Stimulated activated CD8-positive, alpha-beta memory T cell treated with anti-CD3 and anti-CD28 coated beads, Interleukin-12 subunit alpha, Interleukin-12 subunit beta, amount 100 ng/mL, for 1 hour (primary cell): ENCODE data around the gene SMIM24.
"Not testable (repeated sequence)": the region's sequence is repeated elsewhere in the genome, so short reads cannot be mapped to it uniquely, and the experiment has no call there.

Experiments used
- DNase-seq: peaks from one replicate; pipeline ENCODE4 v3.0.0-alpha.2; 2020; ENCODE audit warnings: low read depth

The SMIM24 gene

DNA sequence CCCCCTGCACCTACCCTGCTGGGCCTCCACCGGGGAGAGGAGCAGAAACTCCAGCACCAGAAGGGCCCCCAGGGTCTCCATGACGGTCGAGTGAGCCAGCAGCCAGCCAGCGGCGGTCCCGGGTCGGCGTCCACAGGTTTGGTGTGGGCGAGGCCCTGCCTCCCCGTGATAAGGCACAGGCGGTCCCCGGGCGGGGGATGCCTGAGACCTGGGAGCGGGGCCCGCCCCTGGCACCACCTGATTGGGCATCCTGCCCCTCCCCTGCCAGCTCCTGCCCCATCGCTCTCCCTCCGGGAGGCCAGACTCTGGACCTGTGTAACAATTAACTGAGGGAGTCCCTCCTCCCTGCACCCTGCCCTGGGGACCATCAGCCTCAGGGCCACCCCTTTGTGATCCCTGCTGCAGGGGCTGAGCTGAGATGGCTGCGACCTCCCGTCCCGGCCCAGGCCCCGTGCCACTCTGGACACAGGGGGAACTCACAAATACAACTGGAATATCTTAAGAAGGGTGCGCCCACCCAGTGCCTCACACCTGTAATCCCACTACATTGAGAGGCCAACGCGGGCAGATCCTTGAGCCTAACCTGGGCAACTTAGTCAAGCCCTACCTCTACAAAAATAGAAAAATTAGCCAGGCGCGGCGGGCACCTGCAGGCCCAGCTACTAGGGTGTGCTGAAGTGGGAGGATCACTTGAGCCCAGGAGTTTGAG lies at the start of gene SMIM24:
TSS of gene SMIM24 (minus strand) at position 143 of the 709 bp plus-strand sequence. CDS start at position 81, 62 bp downstream.
- no peak for DNase-seq

DNA sequence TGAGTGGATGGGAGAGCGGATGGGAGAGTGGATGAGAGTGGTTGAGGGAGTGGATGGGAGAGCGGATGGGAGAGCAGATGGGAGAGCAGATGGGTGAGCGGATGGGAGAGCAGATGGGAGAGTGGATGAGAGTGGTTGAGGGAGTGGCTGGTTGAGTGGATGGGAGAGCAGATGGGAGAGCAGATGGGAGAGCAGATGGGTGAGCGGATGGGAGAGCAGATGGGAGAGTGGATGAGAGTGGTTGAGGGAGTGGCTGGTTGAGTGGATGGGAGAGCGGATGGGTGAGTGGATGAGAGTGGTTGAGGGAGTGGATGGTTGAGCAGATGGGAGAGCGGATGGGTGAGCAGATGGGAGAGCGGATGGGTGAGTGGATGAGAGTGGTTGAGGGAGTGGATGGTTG lies 49.0 kb upstream of the SMIM24 start:
- DNase-seq, result not testable (repeated sequence)

DNA sequence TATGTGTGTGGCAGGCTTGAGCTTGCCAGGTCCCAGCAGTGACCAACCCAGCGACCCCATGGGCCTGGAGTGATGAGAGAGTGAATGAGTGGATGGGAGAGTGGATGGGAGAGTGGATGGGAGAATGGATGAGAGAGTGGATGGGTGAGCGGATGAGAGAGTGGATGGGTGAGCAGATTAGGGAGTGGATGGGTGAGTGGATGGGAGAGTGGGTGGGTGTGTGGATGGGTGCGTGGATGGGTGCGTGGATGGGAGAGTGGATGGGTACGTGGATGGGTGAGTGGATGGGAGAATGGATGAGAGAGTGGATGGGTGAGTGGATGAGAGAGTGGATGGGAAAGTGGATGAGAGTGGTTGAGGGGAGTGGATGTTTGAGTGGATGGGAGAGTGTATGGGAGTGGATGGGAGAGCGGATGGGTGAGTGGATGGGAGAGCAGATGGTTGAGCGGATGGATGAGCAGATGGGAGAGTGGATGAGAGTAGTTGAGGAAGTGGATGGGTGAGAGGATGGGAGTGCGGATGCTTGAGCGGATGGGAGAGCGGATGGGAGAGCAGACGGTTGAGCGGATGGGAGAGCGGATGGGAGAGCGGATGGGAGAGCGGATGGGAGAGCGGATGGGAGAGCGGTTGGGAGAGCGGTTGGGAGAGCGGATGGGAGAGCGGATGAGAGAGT lies 48.4 kb upstream of the SMIM24 start:
- no peak for DNase-seq

DNA sequence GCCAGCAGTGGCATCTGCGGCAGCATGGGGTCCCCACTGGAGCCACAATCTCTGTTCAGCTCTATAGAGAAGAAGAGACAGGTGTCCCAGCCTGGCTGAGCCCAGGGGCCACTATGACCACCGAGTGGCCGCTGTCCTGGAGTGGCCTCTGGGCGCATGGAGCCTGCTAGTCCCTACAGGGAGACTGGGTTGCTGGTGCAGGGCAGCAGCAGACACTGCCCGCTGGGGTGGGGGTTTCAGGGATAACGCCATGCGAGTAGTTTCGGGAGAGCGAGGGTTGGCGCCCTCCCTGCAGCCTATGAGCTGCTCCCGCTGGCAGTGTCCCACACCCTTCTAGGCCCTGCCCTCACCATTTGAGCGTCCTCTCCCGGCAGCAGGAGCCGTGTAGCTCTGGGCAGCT lies 47.8 kb upstream of the SMIM24 start:
- DNase-seq, result no peak

DNA sequence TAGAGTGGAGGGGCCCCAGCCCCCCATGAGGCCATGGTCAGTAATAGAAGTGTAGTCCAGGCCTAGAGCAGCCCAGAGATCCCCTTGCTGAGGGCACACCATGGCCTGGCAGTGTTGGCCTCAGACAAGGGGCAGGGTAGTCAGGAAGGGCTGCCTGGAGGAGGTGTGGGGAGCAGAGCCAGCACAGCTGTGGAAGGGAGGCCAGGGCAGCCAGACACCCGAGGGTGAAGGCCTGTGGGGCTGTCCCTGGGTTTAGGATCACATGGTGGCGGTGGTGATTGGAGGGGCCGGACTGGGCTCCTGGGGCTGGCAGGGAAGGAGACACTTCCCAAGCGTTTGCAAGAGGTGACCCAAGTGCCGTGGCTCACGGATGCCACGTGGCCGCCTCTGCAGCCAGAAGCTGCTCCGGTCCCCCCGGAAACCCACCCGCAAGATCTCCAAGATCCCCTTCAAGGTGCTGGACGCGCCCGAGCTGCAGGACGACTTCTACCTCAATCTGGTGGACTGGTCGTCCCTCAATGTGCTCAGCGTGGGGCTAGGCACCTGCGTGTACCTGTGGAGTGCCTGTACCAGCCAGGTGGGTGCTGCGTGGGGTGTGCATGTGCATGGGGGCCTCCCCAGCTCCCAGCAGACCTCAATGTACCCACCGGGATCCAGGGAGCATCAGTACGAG lies 47.0 kb upstream of the SMIM24 start:
- DNase-seq, result no peak

DNA sequence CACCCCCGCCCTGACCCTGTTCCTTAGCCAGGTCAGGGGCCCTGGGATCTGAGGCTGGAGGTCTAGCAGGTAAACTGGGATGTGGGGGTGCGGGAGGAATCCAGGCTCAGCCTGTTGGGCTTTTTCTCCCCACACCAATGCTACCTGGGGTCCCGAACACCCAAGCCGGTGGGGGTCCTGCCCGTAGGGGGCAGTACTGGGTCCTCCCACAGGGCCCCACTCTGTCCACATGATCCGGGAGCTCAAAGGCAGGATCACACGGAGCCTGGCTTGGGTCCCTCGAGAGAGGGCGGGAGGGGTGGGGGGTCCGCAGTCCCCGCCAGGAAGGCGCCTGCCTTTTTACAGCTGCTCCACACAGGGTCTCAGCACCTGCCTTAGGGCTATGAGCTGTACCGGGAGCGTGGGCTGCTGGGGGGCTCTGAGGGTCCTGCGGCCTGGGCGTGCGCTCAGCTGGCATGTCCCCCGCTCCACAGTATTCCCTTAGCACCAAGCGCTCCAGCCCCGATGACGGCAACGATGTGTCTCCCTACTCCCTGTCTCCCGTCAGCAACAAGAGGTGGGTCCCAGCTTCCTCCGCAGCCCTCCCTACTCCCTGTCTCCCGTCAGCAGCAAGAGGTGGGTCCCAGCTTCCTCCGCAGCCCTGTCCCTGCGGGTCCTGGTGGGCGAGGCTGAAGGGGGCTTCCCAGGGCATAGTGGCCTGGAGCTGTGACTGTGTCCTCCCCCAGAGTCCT lies 46.3 kb upstream of the SMIM24 start:
- DNase-seq, result no peak

DNA sequence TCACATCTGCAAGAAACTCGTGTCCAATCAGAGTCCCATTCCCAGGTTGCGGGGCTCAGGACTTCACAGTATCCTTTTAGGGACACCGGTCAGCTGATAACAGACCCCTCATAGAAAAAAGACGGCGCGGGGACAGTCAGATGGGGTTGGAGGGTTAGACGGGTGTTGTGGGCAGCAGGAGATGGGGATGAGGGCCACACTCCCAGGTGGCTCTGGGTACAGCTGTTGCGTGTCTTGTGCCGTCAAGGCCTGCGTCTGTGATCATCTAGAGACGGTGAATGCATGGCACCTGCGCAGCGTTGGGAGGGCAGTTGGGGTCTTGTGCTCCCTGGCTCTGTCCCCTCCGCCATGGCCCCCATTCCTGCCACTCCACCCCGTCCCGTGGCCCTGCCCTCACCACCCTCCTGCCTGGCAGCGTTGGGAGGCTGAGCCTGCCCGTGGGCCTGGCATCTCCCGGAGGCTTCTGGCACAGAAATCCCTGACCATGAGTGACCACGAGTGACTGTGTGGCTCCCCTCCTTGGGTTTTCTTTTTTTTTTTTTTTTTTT lies 44.7 kb upstream of the SMIM24 start:
- DNase-seq, result no peak

DNA sequence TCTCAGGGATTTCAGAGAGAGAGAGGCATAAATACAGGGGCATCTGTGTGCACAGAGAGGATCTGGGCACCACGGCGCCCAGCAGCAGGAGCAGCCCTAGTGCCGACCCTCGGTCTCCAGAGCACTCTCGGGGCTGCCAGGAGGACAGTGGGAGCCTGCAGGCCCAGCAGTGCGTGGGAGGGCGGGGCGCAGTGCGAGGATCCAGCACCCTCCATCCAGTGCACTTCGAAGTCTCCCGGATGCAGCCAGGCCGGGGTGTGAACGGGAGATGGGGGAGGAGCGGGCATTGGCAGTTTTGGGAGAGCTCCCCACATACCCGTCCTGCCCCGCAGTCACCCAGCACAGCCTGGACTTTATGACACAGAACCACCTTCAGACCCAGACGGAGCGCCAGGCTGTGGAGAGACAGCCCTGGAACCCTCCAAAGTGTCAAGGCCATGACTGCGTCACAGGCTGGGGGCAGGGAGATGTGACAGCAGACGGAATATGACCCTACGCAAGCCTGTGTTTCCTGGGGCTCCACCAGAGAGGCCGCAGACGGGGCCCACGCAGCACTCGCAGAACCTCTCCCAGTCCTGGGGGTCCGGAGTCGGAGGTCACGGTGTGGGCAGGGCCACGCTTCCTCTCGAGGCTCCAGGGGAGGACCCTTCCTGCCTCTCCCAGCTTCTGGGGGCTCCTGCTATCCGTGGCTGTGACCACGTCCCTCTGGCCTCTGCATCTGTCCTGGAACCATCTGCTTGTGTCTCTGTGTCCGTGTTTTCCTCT lies 43.9 kb upstream of the SMIM24 start:
- no peak for DNase-seq

DNA sequence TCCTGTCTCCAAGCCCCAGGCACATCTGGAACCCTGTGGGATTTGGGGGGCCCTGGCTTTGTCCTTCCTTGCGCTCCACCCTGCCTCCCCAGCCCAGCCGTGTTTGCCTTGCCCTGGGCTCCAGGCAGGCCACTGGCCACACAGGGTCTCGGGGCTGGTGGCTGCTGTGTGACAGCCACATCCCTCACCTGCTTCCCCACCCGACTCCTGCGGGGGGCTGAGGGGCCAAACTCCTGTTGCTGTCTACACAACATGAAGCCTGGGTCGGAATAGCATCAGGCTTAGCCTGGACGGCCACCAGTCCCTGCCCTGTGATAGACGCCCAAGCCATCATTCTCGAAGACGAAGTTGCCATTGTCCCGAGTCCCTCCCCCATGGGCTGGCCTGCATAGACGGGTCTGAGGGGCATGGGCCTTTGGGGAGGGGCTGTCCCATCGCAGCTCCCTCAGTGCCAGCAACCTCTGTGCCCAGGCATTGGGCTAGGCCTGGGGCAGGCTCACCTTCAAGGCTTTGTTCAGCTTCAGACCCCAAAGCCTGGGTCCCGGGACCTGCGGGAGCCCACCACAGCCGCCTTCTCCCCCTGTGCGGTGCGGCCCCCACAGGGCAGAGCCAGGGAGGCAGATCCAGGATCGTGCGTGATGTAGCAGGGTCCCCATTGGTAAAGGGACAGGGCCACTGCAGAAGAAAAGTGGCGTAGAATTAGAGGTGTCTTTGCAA lies 43.2 kb upstream of the SMIM24 start:
- no peak for DNase-seq

DNA sequence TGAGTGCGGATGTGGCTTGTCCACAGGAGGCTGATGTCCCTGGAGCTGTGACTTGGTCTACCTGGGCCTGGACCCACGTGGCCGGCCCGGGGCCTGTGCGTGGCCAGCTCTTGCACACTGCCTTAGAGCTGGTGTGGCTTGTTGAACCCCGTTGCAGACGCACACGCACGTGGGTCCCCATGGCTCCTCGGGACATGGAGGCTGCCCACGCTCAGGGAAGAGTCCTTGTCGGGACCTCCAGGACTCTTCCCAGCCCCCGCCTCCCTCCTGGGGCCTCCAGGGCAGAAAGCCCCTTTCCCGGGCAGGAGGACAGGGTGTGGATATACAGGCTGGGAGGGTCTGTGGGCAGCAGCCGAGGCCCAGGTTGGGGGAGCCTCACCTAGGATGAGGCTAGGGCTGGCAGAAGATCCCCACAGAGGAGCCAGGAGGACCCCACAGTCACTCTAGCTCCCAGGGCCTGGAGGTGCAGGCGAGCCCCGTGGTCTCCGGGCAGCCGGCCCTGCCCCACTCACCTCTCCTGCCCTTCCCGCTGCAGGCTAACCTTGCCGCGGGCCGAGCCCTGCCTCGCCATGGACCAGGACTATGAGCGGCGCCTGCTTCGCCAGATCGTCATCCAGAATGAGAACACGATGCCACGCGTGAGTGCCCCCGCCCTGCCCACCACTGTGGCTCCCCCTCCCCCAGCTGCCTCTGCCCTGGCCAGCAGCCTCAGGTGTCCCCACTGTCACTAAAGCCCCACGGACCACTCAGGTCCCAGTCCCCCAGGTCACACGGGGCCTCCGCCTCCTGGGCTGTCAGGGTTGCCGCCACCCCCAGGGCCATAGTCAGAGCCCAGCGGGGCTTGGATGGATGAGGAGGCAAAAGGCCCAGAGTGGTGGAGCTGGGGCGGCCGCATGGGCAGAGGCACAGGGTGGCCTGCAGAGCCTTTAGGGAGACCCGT lies 42.4 kb upstream of the SMIM24 start:
- no peak for DNase-seq

DNA sequence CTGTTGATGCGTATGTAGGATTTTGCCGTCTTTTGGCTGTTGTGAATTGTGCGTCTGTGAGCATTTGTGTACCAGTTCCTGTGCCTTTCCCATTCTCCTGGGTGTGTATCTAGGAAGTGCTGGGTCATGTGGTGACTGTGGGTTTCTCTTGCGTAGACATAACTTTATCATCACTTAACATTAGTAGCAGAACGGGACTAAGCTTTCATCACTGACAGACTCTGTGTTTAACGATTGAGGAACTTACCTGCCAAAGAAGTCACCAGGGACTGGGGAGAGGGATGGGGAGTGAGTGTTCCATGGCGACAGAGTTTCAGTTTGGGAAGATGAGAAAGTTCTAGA lies 40.8 kb upstream of the SMIM24 start:
- DNase-seq, result no peak

DNA sequence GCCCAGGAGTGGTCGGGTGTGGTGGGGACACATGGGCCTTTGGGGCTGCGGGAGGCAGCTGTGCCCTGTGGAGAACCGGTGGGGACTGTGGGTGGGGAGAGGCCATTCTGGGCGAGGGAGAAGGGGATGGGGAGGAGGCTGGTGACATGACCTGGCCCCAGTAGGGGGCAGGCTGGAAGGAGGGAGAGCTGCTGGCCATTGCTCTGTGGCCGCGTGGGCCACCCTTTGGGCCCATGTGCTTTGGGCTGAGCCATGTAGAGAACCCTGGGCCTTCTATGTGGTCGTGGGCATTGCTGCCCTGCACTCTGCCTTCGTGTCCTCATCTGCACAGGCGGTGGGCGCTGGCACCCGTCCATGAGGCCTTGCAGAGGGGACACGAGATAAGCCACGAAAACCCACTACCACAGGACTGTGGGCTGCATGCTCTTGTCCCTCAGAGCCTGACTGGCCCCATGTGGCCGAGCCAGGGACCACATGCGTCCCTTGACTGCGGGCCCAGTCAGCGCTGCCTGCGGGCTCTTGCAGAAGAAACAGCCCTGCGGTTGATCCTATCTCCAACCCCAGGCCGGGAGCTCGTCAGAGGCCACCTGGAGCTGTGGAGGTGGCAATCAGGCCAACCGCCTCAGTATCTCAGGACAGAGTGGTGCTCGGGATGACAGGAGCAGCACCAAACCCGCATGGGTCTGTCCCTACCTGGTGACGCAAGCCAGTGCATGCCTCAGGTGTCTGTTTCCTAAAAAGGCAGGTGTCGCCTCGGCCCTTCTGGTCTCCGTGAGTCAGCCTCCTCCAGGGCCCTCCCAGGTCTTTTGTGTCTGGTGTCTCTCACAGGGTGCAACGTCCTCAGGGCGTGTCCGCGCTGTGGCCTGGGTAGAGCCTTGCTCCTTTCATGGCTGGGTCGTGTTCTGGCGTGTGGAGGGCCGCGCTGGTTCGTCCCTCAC lies 40.1 kb upstream of the SMIM24 start:
- DNase-seq, result no peak

DNA sequence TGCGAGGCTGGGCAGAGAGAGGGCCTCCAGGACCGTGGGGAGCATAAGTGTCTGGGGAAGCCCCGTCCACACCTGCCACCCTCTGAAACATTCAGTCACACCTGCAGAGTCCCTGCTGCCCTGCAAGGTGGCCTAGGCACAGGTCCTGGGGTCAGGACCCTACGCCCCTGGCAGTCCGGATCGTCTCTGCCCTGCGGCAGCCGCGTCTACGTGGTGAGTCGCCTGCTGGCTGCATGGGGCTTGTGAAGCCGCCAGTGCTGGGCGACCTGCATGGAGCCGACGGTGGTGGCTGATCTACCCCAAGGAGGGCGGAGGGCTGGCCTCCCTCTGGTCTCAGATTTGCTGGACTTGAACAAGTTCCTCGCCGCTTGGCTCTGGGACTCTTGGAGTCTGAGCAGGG lies 38.8 kb upstream of the SMIM24 start:
- no peak for DNase-seq

DNA sequence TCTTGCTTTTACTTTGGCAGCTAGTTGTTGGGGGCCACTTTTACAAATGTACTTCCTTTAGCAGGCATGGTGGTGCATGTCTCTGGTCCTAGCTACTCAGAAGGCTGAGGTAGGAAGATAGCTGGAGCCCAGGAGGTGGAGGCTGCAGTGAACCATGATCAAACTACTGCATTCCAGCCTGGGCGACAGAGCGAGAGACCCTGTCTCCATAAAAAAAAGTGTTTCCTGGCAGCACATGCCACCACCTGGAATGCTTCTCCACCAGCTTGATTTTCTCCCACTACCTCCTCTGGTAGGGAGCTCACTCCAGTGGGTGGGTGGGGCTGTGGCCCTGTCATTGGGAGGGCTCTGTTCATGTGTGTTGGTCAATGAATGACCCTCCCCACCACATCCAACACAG lies 38.3 kb upstream of the SMIM24 start:
- DNase-seq, result no peak

DNA sequence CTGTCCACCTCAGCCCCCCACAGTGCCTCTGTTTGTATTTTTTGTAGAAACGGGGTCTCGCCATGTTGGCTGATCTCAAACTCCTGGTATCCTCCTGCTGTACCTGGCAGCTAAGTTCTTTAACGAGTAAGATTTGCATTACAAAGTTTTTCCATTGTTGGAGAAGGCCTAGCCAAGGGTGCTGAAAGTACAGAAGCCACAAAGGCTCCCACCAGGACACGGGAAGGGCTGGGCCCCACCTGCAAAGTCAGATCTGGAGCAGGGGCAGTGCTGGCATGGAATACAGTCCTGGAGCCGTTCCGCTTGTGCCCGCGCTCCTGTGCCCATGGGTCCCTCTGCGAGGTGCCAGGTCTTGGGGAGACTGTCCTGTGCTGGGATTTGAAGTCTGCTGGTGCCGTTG lies 37.9 kb upstream of the SMIM24 start:
- no peak for DNase-seq

DNA sequence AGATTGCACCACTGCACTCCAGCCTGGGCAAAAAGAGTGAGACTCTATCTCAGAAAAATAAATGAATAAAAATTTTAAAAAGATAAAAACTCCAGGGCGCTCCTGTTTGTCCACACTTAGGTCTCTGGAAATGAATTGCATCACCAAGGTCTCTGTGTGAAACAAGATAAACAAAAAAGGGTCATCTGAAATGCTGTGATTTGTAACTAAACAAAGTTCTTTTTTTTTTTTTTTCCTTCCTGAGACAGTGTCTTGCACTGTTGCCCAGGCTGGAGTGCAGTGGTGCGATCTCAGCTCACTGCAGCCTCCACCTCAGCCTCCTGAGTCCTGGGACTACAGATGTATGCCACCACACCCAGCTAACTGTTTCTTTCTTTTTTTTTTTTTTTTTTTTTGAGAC lies 37.3 kb upstream of the SMIM24 start:
- no peak for DNase-seq

DNA sequence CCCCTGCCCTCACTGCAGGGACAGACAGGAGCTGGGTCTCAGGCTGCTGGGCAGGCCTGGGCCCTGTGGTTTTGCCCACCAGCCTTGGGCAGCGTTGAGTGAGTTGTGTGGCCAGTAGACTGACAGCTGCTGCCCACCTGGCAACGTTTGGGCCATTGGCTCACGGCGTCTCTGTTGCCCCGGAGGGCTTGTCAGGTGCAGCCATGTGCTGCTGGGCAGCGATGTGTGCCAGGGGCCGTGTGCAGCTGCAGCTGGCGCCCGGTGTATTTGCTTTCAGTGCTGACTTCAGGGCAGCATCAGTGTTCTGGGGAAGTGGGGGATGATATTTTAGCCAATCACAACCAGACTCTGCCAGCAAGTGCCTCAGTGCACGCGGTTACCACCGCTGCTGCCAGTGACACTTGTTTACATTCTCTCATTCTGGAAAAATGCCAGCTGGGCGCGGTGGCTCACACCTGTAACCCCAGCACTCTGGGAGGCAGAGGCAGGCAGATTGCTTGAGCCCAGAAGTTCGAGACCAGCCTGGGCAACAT lies 36.4 kb upstream of the SMIM24 start:
- DNase-seq, result no peak

DNA sequence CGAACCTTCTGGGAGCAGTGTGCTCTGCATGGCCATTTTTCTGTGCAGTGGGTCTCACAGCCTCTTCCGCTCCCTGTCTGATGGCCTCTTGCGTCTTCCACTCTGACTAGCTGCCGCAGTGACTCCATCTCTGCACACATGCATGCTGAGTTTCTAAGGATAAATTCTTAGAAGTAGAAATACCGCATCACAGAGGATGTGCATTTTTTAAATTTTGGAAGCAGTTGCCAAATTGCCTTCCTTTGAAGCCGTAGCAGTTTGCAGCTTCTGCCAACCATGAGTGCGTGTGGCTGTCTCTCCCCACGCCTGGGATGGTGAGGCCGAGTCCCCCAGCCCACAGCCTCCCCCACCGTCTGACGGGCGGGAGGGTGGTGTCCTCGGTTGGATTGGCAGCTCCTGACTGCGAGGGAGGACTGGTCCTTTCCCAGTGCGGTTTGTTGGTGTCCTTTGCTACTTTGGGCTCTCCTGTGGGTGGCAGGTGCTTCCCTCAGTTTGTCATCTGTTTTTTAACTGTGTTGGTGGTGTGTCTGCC lies 35.6 kb upstream of the SMIM24 start:
- DNase-seq, result no peak
